ENCODE measurements around the gene PTPRH. TPM values are rescaled to one million over a fixed set of nuclear protein-coding genes. Genes with fewer than 3 reads are reported as not detected.

Gene PTPRH
- total RNA-seq, 1 donor from 2014 or later, result 0.41 TPM

DNA sequence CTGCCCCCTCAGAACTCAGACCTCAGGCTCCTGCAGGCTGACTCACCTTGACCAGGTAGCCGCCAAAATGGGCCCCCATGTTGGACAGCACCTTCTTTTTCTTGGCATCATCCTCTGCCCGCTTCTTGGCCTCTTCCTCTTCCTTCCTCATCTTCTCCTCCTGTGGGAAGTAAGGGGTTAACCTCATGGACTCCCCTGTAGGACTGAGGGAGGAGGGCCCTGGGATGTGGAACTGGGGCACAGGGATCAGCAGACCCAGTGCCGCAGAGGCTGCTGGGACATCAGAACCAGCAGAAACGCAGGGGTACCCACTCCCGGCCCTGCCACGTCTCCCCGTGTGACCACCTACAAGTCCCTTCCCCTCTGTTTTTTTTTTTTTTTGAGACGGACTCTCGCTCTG is 71.4 kb downstream of the PTPRH start:
- FAIRE-seq (no peak), DNase-seq (ENCODE audit: low spot score in 2 of 2) (no peak)

DNA sequence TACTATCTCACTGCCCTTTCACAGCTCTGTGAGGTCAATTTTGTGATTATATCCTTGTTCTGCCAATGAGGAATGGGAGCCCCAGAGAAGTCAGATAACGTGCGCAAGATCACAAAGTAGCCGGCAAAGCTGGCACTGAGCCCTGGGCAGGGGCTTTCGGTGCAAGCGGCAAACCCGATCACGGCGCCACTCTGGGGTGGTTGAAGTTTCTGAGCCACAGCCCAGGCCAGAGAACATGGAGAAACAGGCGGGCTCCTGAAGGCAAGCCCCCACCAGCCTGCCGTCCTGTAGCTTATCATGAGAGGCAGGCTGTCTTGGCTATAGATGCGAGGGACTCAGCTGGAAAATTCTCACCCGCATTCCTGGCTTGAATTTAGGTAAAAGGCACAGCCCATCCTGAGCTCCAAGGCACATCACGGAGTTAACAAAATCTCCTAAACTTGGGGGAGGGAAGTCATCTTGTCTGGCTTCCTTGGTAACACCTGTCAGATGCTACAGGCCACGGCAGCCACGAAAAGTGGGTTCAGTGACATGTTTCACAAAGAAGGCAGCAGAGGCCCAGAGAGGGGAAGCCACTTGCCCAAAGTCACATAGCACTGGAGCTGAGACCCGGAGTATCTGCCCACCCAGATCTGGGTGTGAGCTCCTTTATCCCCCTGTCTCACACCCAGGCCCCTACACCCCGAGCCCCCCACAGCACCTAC is 72.8 kb downstream of the PTPRH start:
- FAIRE-seq (no peak), DNase-seq (ENCODE audit: low spot score in 2 of 2) (no peak)

DNA sequence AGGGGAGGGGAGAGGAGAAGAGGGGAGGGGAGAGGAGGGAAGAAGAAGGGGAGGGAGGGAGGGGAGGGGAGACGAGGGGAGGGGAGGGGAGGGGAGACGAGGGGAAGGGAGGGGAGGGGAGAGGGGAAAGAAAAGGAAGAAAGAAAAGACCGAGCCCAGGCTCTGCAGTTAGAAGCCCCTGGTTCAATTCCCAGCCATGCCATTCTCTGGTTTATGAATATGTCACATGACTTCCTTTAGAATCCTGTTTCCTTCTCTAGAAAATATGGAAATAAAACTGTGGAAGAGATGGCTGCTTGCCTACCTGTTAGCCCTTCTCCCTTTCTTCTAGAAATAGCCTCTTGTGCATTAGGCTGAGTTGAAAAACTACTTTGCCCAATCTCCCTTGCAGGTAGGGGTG is 74.6 kb downstream of the PTPRH start:
- no peak for FAIRE-seq
- no peak for DNase-seq (ENCODE audit: low spot score in 2 of 2)

DNA sequence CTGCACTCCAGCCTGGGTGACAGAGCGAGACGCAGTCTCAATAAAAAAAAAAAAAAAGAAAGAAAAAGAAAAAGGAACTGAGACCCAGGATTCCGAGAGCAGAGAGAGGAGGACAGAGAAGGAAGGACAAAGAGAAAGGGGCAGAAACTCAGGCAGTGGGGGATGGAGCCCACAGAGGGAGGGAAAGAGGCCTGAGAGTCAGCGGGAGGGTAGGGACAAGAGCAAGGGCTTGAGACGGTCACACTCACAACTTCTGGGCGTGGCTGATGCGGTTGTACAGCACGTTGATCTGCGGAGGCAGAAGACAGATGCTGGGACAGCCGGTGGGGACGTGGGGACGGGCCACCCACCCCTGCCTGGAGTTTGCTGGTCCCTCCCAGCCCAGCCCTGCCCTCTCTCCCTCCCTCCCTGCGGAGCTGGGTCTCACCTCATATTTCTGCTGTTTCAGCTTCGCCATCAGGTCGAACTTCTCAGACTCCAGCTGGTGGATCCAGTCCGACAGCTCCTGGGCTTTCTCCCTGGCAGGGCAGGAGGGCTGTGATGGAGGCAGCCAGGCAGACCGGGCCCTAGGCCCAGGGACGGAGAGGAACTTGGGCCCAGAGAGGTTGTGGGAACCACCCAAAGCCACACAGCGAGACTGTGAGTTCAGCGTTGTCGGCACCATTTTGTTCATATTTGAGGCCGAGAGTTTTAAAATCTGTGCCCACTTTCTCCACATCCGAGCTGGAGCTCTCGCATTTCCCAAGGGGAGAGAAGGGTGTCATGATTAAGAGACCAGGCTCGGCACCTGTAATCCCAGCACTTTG is 75.5 kb downstream of the PTPRH start:
- DNase-seq (ENCODE audit: low spot score in 2 of 2) (no peak), FAIRE-seq (no peak)

DNA sequence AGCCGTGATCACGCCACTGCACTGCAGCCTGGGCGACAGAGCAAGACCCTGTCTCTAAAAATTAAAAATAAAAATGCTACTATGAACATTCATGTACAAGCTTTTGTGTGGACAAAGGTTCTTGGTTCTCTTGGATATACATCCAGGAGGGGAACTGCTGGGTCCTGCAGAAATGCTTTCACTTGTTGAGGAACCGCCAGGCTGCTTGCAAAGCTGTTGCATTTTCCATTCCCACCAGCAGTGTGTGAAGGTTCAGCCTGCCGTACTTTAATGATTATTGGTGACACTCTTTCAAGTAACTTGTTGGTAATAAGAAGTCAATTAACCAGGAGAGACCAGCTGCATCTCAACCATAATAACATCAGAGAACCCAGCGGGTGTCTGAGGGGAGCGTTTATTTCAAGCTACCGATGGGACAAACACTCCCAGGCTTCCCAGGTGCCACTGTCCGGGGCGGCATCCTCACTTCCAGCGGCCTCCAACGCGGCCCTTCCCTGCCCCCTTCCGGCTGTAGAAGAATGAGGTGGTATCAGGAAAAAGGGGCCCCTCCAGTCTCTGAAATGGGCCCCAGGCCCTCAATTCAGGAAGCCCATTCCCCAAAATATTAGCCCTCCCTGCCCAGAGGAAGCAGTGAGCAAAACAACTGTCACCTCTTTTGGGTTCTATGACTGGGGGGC is 76.7 kb downstream of the PTPRH start:
- FAIRE-seq, result no peak
- DNase-seq (ENCODE audit: low spot score in 2 of 2), result no peak

DNA sequence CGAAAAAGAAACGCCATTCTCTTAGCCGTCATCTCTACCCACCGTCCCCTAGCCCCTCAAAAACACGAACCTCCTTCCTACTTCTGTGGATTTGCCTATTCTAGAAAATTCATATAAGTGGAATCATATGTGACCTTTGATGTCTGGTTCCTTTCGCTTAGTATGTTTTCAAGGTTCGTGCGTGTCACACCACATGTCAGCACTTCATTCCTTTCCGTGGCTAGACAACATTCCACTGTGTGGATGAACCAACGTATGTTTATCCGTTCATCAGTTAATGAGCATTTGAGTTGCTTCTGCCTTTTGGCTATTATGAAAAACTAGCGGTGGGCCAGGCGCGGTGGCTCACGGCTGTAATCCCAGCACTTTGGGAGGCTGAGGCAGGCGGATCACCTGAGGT is 77.9 kb downstream of the PTPRH start:
- no peak for FAIRE-seq
- no peak for DNase-seq (ENCODE audit: low spot score in 2 of 2)

Small RNAs within 50 kb of the gene (small RNA-seq; reads per million reads assigned to genes)
- not detected for gene MIR6802
- gene MIR6803, result not detected
- gene MIR6804, result not detected
- gene RF01210, result not detected

Other genes with a start within 250 kb of the PTPRH start
- 13.5 TPM for gene NLRP2, start 243.1 kb downstream of the PTPRH start, total RNA-seq
- gene GP6, start 171.2 kb downstream of the PTPRH start, total RNA-seq, result under 0.01 TPM
- gene RDH13, start 146.4 kb downstream of the PTPRH start, total RNA-seq, result 14.3 TPM
- 2.9 TPM for gene EPS8L1, start 133.6 kb downstream of the PTPRH start, total RNA-seq
- 16.7 TPM for gene PPP1R12C, start 91.9 kb downstream of the PTPRH start, total RNA-seq
- 2.4 TPM for gene TNNT1, start 60.3 kb downstream of the PTPRH start, total RNA-seq
- 0.41 TPM for gene TNNI3, start 51.8 kb downstream of the PTPRH start, total RNA-seq
- gene DNAAF3, start 42.9 kb downstream of the PTPRH start, total RNA-seq, result not detected
- 33.0 TPM for gene SYT5, start 29.2 kb downstream of the PTPRH start, total RNA-seq
- gene TMEM86B, start 19.3 kb upstream of the PTPRH start, total RNA-seq, result 0.82 TPM
- 11.0 TPM for gene PPP6R1, start 49.5 kb upstream of the PTPRH start, total RNA-seq
- gene HSPBP1, start 70.6 kb upstream of the PTPRH start, total RNA-seq, result 28.9 TPM
- 81.1 TPM for gene BRSK1, start 74.5 kb upstream of the PTPRH start, total RNA-seq
- not detected for gene TMEM150B, start 115.8 kb upstream of the PTPRH start, total RNA-seq
- 5.7 TPM for gene KMT5C, start 130.4 kb upstream of the PTPRH start, total RNA-seq
- under 0.01 TPM for gene COX6B2, start 145.2 kb upstream of the PTPRH start, total RNA-seq
- gene GARIN5B, start 153.8 kb upstream of the PTPRH start, total RNA-seq, result not detected
- gene IL11, start 161.0 kb upstream of the PTPRH start, total RNA-seq, result 0.41 TPM
- not detected for gene TMEM190, start 167.3 kb upstream of the PTPRH start, total RNA-seq
- 0.41 TPM for gene TMEM238, start 174.8 kb upstream of the PTPRH start, total RNA-seq
- 112 TPM for gene RPL28, start 176.4 kb upstream of the PTPRH start, total RNA-seq
- 28.9 TPM for gene UBE2S, start 198.3 kb upstream of the PTPRH start, total RNA-seq
- gene SHISA7, start 233.8 kb upstream of the PTPRH start, total RNA-seq, result 4.5 TPM